NCI-H187 (cell line): Measurements from ENCODE around the gene POU6F1.
"Not testable (repeated sequence)": the region's sequence is repeated elsewhere in the genome, so short reads cannot be mapped to it uniquely, and the experiment has no call there.

Experiments
- DNase-seq, 2 experiments: peaks; one replicate each; lab custom pipeline; 2025; lab: John Stamatoyannopoulos, UW

The POU6F1 gene

GRCh38 chr12:51217968-51218606 lies at the start of gene POU6F1:
TSS of gene POU6F1 (minus strand) at chr12:51218062. CDS start at chr12:51206836, 11,226 bp downstream.
- DNase-seq = peak; percentile 38 to 56

GRCh38 chr12:51265024-51265423 lies 47.2 kb upstream of the POU6F1 start:
- DNase-seq = no peak

- no peak for DNase-seq
Measured at GRCh38 chr12:51264297-51264696, 46.4 kb upstream of the POU6F1 start.

- DNase-seq = no peak
Measured at GRCh38 chr12:51263341-51263740, 45.5 kb upstream of the POU6F1 start.

- DNase-seq = no peak
Measured at GRCh38 chr12:51262758-51263177, 44.9 kb upstream of the POU6F1 start.

GRCh38 chr12:51259600-51259999 lies 41.7 kb upstream of the POU6F1 start:
- DNase-seq = not testable (repeated sequence)

GRCh38 chr12:51254536-51254935 lies 36.7 kb upstream of the POU6F1 start:
- no peak for DNase-seq

- no peak for DNase-seq
Measured at GRCh38 chr12:51253276-51253675, 35.4 kb upstream of the POU6F1 start.

- DNase-seq = peak in 1 of 2 experiments; percentile 5
Measured at GRCh38 chr12:51247523-51248206, 29.8 kb upstream of the POU6F1 start.

GRCh38 chr12:51246254-51246853 lies 28.5 kb upstream of the POU6F1 start:
- DNase-seq = no peak

GRCh38 chr12:51245476-51246253 lies 27.8 kb upstream of the POU6F1 start:
- DNase-seq = no peak

- no peak for DNase-seq
Measured at GRCh38 chr12:51244269-51244668, 26.4 kb upstream of the POU6F1 start.

GRCh38 chr12:51242876-51243275 lies 25.0 kb upstream of the POU6F1 start:
- no peak for DNase-seq

- no peak for DNase-seq
Measured at GRCh38 chr12:51242120-51242519, 24.3 kb upstream of the POU6F1 start.

GRCh38 chr12:51240971-51241370 lies 23.1 kb upstream of the POU6F1 start:
- DNase-seq = no peak

- peak; percentile 93 to 96 for DNase-seq
Measured at GRCh38 chr12:51238510-51239334, 20.9 kb upstream of the POU6F1 start, which contains the start of gene DAZAP2. TSS of gene DAZAP2 (plus strand) at chr12:51238826. CDS start at chr12:51238908, 82 bp downstream.

GRCh38 chr12:51238037-51238509 lies 20.2 kb upstream of the POU6F1 start:
- peak in 1 of 2 experiments; percentile 88 for DNase-seq

- no peak for DNase-seq
Measured at GRCh38 chr12:51234530-51234929, 16.7 kb upstream of the POU6F1 start.

- no peak for DNase-seq
Measured at GRCh38 chr12:51232642-51233041, 14.8 kb upstream of the POU6F1 start.

- no peak for DNase-seq
Measured at GRCh38 chr12:51229116-51229809, 11.4 kb upstream of the POU6F1 start.

GRCh38 chr12:51227962-51228361 lies 10.1 kb upstream of the POU6F1 start:
- no peak for DNase-seq
